Kidney glomerular epithelial cell (primary cell): ENCODE results near the gene LIPC.

Source experiments
- DNase-seq: peaks from one replicate; lab custom pipeline; 2025; lab: John Stamatoyannopoulos, UW

Gene LIPC

DNA sequence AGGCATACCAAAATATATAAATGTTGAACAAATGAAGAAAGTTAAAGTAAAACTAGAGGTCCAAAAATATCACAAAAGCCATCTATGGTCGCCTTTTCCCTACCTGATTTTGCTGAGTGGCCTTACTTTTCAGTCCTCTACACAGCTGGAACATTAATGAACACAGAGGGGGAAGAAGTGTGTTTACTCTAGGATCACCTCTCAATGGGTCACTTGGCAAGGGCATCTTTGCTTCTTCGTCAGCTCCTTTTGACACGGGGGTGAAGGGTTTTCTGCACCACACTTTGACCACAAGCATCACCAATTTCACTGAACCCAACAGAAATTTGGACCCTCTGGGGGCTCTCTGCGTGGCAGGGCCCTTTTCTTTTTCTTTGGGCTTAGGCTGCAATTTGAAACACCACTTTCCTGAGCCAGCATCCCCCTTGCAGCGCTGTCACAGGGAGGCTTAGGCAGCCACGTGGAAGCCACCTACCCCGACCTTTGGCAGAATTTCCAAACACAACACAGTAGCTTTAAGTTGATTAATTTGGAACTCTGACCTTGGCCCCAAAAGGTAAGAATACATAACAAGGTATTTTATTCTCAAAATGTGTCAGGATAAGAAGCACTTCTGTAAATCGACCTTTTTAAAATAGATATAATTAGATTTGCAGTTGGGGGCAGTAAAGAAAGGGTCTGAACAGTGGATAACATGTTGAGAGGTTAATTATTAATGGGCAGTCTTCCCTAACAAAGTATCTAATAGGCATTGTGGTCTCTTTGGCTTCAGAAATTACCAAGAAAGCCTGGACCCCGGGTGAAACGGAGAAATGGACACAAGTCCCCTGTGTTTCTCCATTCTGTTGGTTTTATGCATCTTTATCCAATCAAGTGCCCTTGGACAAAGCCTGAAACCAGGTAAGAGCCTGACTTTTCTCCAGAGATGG lies at the start of gene LIPC:
Gene LIPC (plus strand): TSS at position 771 of the 929 bp plus-strand sequence. CDS start 42 bp downstream, at position 813.
- no peak for DNase-seq

DNA sequence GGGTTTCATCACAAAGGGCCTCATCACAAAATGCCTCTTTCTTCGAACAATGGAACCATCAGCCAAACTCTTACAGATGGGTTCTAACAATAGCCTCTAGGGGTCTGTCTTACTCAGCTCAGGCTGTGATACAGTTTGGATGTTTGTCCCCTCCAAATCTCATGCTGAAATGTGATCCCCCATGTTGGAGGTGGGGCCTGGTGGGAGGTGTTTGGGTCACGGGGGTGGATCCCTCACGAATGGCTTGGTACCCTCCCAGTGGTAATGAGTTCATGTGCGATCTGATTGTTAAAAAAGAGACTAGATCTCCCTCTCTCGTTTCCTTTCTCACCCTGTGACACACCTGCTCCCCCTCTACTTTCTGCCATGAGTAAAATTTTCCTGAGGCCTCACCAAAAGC lies 47.9 kb upstream of the LIPC start:
- no peak for DNase-seq

DNA sequence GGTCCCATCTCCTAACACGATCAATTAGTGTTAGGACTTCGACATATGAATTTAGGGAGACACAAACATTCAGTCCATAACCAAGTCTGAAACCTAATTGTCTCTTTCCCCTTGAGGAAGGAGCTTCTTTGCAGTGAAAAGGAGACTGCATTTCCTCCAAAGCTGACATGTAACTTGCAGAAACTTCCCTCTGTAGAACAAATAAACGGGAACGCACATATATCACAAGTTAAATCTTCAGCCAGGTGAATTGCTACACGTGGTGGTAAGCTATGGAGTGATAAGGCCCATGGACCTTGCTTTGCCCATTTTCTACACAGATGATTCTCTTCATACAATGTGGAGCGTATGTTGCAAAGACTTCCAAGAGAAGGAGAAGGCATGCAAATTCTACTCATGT lies 47.1 kb upstream of the LIPC start:
- no peak for DNase-seq

DNA sequence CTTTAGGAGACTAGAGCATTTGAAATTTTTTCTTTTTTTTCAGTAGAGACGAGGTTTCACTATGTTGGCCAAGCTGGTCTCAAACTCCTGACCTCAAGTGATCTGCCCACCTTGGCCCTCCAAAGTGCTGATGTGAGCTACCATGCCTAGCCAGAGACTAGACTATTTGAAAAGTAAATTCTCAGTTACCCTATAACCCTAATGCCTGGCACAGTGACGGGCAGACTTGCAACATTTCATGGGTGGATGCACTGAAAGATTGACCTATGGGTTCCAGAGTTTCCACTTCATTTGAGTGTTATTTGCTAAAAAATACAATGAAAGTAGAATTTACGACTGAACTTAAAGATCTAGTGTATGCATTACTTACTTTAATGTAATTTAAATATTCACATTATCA lies 45.7 kb upstream of the LIPC start:
- no peak for DNase-seq

DNA sequence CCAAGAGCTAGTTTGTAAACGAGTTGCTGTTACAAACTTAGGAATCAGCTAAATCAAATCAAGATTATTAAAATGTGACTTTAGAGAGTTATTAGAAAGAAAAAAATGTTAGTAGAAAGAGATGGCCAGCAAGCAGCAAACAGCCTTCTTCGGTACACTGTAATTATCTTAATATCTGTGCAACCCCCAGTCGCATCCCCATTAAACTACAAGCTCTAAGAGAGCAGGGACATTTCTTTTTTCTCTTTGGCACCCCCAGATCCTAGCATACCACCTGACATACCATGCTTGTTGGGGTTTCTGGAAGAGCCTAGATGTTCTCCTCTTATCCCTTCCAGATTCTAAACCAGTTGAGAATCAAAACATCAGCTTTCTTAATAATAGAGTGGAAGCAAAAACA lies 45.1 kb upstream of the LIPC start:
- no peak for DNase-seq

DNA sequence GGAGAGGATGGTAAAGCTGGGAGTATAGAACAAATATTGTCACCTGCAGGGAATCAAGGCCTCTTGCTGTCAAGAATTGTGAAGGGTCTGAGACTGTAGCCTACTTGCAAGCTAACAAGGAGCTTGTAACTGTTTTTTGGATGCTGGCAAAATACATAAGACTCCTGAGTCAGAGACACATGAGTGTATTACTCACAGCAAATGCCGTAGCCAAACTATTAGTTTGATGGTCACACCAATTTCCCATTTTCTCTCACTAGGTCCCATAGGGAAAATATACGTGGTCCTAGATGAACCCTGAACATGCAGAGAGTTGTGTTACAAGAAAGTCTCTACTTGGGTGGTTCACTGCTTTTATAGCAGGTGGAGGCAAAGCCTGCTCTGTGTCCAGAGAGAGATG lies 44.7 kb upstream of the LIPC start:
- DNase-seq: no peak

DNA sequence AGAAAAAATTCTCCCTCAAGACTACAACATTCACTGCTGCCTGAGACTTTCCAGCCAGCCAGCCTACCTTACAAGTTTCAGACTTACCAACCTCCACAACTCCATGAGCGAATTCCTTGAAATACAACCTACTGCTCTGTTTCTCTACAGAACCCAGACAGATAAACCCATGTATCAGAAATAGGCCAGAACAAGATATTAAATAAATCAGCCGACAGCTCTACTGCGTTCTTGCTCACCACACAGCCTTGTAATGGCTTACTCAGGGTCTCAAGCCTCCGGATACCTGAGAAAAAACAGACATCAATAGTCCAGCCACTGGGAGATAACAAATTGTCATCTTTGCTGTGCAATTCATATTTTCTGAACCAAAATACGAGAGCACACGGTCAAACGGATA lies 43.6 kb upstream of the LIPC start:
- no peak for DNase-seq

DNA sequence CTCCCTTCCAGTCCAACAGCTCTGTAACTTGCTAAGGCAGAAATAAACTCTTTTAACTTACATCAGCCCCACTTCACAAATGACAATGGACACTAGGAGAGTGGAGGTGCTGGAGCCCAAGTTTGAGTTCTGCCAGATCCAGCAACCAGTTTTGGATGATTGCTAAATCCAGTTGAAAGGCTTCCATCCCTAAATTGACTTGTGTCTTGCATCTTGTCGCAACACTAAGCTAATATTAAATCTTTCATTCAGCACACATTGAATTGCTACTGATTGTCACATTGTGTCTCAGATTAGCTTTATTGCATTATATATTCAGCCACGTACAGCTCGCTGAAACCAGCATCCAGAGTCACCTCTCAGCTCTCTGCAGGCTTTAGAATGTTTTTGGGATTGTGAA lies 41.7 kb upstream of the LIPC start:
- DNase-seq: no peak

DNA sequence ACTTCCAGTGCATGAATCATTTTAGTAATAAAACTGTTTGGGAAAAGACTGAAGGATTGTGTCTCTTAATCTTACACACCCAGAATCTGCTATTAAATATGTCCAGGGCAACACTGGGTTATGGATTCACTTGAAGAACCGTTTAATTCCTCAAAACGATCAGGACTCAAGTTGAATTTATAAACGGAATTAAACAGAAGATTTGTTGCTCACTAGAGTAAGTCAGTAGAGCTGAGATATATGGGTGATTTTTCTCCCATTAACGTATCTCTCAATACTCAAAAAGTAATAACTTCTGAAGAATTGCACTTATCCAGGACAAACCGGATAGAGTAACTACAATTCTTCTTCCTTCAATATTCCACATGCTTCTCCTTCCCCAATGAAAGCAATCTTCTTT lies 41.1 kb upstream of the LIPC start:
- no peak for DNase-seq

DNA sequence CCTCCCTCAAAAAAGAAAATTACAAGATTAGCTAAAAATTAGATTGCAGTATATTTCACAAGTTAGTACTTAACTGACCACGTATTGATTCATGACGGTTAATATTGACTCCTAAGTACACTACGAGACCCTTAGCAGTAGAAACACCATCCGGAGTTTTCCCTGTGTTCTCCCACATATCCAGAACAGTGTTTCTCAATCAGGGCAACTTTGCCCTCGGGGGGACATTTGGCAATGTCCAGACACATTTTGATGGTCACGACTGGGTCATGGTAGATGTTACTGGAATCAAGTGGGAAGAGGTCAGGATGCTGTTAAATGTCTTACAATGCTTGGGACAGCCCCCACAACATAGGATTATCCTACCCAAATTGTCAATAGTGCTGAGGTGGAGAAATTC lies 40.7 kb upstream of the LIPC start:
- no peak for DNase-seq

DNA sequence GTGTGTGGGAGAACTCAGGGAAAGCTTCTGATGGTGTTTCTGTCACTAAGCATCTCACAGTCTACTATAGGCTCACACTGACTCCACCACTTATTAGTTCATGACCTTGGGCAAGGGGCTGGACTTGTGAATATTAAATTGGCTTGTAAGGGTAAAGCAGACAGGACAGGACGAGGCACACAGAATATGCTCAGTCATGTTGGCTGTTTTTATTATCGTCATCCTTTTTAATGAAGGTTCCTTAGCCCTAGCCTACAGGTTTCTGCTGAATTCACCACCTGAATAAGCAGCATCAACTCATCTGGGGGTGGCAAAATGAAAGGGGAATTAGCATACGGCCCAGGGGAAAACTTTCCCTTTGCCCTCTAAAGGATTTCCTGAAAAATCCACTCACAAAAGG lies 39.6 kb upstream of the LIPC start:
- no peak for DNase-seq

DNA sequence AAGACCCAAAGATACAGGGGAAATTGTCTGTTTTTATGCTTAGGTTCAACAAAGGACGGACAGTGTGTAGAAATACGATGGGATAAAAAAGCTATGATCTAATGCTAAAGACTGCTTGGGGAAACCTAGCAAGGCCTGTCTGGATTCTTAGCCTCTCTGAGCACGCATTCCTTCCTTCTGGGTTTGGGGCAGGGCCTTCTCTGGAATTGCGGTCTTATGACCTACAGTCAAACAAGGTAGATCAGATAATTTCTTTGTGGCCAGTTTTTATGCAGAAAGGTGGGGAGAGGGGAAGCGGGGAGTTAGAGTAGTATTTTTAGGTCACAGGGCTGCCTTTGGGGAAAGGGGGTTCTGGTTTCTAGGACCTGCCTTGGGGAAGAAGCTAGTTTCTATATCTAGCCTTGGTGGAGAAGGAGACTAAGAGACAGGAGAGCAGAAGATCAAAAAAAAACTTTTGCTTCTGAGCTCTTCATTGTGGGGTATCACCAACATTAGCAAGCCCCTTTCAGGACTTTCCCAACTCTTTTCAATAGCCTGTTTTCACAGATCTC lies 39.1 kb upstream of the LIPC start:
- DNase-seq: peak; percentile 86

DNA sequence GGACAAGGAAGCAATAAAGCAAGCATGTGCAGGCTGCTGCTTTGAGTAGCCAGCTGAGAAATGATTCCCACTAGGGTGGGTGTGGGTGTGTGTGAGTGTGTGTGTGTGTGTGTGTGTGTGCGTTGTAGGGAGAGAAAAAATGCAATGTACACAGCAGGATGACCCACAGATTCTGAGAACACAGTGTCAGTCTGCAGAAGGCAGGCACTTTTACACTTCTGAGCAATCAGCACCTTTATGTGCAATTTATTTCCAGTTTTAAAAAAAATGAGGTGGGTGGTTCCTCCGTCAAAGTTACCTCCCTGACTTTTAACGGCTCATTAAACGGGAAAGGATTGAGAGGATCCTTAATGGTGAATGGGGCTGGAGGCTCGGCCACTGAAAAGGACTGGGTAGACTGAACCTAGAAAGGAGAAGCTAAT lies 38.5 kb upstream of the LIPC start:
- DNase-seq: peak; percentile 79

DNA sequence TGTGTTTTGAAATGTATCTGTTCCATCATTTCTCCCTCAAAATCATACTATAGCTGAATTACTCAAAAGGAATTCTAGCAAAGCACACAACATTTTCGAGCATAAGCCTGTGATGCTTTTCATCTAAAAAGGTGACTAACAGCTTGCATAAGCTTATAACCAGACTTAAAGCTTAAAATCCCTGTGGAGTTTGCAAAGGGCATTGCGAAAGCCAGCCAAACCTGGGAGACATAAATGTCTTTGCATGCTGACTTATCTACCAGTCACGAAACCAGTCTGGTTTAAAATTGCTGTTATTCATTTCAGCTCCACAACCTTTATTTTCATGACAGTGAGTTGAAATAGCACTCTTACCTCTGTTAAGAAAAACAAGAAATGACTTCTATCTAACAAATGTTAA lies 35.6 kb upstream of the LIPC start:
- peak; percentile 69 for DNase-seq

DNA sequence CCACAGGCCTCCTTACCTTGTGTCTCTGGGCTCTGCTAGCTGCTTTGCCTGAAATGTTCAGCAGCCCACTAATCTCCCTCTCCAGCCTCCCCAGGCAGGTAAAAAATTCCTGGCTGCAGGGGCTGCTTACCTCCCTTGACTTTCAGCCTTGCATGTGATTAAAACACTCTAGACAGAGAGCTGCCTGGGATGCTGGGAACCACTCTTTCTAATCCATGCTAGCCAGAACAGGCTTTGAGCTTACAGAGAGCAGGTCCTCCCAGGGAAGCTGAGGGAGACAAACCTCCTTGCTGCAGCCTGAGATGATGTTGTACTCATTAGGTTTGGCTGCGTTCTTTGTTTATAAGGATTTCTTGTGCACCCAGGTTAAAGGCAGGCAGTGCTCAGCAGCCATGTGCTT lies 33.7 kb upstream of the LIPC start:
- DNase-seq: no peak

DNA sequence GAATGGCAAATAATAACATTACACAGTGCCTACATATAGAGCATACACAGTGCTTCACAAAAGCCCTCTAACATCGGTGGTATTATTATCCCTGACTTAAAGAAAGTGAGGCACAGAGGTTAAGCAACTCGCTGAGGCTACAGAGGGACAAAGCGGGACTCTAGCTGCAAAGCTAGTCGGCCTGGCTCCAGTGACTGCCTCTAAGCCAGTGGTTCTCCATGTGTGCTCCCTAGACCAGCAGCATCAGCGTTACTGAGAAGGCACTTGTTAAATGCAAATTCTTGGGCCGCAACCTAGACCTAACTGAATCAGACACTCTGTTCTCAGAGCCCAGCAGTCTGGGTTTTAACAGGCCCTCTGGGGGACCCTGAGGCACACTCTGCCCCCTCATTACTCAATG lies 33.1 kb upstream of the LIPC start:
- no peak for DNase-seq

DNA sequence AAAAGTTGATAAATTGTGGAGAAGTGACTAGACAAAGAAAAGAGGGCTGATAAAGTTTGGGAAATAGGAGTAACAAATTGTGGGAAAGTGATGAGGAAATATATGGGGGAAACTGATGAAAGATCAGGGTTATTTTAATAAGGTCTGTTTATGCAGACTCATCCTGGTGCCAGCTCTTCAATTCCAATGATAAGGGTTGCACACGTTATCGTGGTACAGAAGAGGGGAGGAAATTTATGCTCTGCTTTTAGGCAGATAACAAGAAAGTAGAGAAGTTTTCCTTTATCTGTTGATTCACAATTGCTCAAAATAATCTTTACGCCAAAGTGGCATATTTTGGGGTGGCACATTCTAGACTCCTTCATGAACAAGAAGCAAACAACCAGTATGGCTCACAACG lies 32.1 kb upstream of the LIPC start:
- no peak for DNase-seq

DNA sequence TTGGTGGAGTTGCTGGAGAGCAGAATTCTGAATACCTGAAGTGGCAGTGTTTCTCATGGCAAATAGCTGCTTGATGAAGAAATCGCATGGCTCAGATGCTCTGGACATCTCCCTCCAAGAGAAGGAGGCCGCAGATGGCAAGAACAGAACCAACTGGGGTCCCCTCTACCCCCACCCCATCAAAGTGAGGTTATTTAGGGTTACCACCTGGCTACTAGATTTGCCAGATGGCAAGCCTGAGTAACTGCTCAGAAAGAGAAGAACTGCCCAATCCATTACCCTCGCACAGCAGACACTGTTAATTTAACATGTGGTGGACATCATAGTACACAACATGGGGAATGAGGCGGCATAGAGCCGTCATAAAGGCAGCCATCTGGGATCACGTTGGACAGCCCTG lies 30.5 kb upstream of the LIPC start:
- no peak for DNase-seq

DNA sequence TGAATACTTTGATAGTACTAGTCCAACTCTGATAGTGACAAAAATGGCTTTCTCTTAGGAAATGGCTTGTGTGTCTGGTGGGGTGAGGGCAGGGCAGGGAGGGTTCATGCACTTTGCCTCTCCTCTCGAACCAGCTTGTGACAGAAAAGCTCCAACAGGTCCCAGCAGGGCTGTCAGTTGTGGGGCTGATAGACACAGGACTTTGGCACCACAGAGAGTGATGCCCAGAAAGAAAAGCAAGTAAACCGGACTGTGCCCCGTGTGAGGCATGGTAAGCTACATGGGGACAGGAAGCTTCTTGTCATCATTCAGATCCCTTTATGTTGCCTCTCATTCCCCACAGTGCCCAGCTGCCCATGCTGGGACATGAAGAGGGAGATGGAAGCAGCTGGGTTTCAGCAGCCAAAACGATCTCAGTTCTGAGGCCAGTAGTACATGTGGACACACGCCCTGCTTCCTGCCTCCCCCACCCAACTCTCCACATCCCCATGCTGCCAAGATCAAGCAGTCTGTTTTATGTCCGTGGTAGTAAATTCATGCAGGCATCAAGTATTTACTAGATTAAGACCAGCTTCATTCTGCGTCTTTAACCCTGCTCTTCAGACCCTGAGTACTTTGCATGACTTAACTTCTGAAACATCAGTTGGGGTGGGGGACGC lies 29.7 kb upstream of the LIPC start:
- no peak for DNase-seq

DNA sequence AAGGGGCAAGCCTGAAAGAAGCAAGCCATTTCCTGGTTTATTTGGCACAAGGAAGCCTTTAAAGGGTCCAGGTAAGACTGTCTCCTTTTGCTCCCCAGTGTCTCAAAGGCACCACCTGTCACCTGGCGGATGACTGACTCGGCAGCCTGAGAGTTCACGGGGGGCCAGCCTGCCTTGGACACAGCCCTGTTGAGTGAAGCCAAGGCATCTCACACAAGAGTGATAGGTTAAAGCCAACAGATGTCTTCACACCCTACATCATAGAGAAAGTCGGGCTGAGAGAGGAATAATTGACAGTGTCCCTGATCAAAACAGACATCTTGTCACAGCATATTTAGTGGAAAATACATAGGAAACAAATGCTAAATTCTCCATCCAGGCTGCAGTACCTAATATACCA lies 28.2 kb upstream of the LIPC start:
- no peak for DNase-seq

DNA sequence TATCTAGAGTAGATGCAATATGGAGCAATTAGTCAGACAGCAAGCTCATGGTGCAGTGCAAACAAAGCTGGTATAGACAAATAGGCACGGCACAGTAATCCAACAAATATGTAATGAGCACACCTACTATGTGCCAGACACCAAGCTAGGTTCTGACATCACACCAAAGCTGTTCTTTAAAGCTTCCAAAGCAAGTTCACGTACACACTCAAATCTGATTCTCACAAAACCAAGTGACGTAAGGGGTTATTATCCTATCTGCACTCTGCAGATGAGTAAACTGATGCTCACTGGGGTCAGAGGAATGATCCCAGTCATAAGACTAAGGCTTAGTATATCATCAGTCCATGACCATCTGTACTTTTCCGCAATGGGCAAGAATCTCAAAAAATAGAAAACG lies 27.8 kb upstream of the LIPC start:
- DNase-seq: no peak

DNA sequence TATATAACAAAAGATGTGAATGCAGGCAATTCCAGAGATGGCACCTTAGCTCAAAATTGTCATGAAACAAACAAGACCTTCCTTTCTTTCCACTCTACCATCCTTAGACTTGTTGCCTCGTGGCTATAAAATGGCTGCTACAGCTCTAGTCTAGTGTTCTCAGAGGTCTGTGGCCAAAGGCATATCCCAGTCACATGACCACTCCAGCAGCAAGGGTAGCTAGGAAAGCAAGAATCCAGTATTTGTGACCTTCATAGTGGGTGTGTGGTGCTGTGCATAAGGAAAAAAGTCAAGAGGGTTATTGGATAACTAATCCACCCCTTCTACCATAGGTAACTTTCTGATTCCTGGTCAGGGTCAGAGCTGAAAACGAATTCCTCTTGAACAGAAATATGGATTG lies 27.1 kb upstream of the LIPC start:
- no peak for DNase-seq

DNA sequence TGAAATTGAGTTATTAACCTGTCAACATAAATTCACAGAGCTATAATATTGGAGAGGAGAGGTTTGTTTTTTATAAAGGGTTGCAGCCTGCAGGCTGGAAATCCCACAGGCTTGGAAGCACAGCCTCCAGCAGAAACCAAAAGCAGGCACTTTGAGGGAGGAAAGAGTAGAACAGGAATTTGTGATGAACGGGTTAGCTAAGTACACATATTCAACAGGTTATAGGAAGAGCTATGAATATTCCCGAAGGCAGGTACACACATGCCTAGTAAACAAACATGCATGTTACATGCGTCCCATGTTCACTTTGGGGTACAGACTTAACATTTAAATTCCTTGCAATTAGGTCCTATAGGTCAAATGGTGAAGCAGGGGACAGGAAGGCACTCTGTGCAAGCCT lies 25.9 kb upstream of the LIPC start:
- no peak for DNase-seq
